Testis (tissue), 2 donors: ENCODE measurements around the gene DDX54.
A peak's percentile ranks its signal among the peaks of the same experiment; 100 is the strongest.

Experiments
- POLR2A ChIP-seq: fragments of 450-650 bp; IDR thresholded peaks from one replicate; pipeline ENCODE4 v1.6.1; 2017; ENCODE audit warnings: antibody characterized with exemption, mild to moderate bottlenecking, moderate library complexity
- TF ChIP-seq, protein P1 (sequence below), 3 experiments: fragments of 450-650 bp in 2 of 3; fragments of 200-600 bp in 1 of 3; sonication (generic) in 1 of 3; IDR thresholded peaks; one replicate each; pipeline ENCODE4 v1.5.1; 2016 to 2019; ENCODE audit warnings: antibody characterized with exemption in 3 of 3, mild to moderate bottlenecking in 2 of 3, moderate library complexity in 1 of 3

DNA sequence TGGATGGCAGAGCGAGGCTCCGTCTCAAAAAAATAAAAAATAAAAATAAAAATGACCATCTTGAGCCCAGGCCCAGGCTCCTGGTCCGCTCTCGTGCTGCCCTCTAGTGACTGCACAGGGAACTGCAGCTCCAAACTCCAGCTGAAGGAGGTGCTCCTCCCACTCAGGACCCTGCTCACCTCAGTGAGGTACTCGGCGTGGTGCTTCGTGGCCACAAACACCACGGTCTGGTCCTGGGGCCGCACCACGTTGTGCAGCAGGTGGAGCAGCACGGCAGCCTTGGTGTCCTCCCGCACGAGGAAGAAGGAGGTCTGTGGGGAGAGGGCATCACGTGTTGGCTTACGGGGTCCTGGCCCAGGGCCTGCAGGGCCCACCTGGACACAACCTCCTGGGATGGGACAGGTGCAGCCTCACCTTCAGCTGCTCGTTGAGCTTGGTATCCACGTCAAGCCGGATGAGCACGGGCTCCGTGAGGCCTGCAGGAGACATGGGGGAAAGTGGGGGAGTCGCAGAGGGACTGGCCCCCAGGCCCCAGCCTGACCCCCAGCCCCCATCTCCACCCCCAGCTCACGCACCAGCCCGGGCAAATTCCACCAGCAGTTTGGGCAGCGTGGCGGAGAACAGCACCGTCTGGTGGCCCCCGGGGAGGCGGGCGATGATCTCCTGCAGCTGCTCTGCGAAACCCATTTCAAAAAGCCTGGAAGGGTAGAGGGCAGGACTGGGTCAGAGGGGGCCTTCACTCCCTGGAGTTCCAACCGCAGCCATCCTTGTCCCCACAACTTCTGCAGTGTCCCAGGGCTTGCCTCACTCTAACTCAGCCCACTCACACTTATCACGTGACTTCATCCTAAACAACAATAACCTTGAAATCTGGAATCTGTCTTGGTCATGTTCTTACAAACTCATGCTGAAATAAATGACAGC is 10.6 kb downstream of the DDX54 start:
- TF ChIP-seq, protein P1, sequence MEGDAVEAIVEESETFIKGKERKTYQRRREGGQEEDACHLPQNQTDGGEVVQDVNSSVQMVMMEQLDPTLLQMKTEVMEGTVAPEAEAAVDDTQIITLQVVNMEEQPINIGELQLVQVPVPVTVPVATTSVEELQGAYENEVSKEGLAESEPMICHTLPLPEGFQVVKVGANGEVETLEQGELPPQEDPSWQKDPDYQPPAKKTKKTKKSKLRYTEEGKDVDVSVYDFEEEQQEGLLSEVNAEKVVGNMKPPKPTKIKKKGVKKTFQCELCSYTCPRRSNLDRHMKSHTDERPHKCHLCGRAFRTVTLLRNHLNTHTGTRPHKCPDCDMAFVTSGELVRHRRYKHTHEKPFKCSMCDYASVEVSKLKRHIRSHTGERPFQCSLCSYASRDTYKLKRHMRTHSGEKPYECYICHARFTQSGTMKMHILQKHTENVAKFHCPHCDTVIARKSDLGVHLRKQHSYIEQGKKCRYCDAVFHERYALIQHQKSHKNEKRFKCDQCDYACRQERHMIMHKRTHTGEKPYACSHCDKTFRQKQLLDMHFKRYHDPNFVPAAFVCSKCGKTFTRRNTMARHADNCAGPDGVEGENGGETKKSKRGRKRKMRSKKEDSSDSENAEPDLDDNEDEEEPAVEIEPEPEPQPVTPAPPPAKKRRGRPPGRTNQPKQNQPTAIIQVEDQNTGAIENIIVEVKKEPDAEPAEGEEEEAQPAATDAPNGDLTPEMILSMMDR (IDR thresholded peaks at IDR 0.05): peak; percentile 87 to 97 (median 89)
- TF ChIP-seq POLR2A: no peak
